IPS-20b (cell line): ENCODE measurements around the gene KIRREL3.

ENCODE experiments used
- H3K27ac ChIP-seq: one replicate; pipeline ENCODE4 v1.5.1; 2013; ENCODE audit warnings: low read length
- H3K27me3 ChIP-seq: 2 replicates; pipeline ENCODE4 v1.6.1; 2013; ENCODE audit warnings: mild to moderate bottlenecking, low read length, inconsistent platforms; ENCODE audit not compliant: insufficient read depth
- H3K36me3 ChIP-seq: 2 replicates; pipeline ENCODE4 v1.6.1; 2013; ENCODE audit warnings: low read depth, mild to moderate bottlenecking, inconsistent platforms, low read length, moderate library complexity; ENCODE audit not compliant: insufficient read depth
- H3K4me1 ChIP-seq: 2 replicates; pipeline ENCODE4 v1.6.1; 2013; ENCODE audit warnings: mild to moderate bottlenecking, control low read depth, inconsistent platforms, low read length, moderate library complexity; ENCODE audit not compliant: insufficient read depth
- H3K4me3 ChIP-seq: 2 replicates; pipeline ENCODE4 v1.5.1; 2013; ENCODE audit warnings: mild to moderate bottlenecking, low read length, inconsistent platforms
- H3K9ac ChIP-seq: 2 replicates; pipeline ENCODE4 v1.6.1; 2013; ENCODE audit warnings: low read depth, mild to moderate bottlenecking, inconsistent platforms, low read length, moderate library complexity
- H3K9me3 ChIP-seq: 2 replicates; pipeline ENCODE4 v1.6.1; 2013; ENCODE audit warnings: mild to moderate bottlenecking, low read depth, low read length, inconsistent platforms; ENCODE audit not compliant: insufficient read depth

Gene KIRREL3

GRCh38 chr11:126653040-126653439 lies 347.5 kb downstream of the KIRREL3 start:
- Histone ChIP-seq H3K36me3 (no peaks in the 10 kb centered on the region), H3K4me1 (peaks cover 11% of the 10 kb centered on the region; the same call in 1 of the 2 replicates), H3K9ac (no peak overlapping the region)

GRCh38 chr11:126647735-126648134 lies 352.8 kb downstream of the KIRREL3 start:
- Histone ChIP-seq H3K36me3 (no peaks in the 10 kb centered on the region), H3K4me1 (peaks cover 4% of the 10 kb centered on the region; the same call in 1 of the 2 replicates), H3K9me3 (no peaks in the 10 kb centered on the region), H3K27ac (no peak overlapping the region), H3K9ac (no peak overlapping the region), H3K4me3 (no peak overlapping the region), H3K27me3 (no peaks in the 10 kb centered on the region)

More at GRCh38 chr11:126653040-126653439, 347.5 kb downstream of the KIRREL3 start:
- no peaks in the 10 kb centered on the region for H3K9me3 ChIP-seq
- no peaks in the 10 kb centered on the region; the same call in 1 of the 2 replicates for H3K27me3 ChIP-seq
- no peak overlapping the region for H3K4me3 ChIP-seq
- H3K27ac ChIP-seq: no peak overlapping the region

- H3K9me3 ChIP-seq: no peaks in the 10 kb centered on the region
- H3K36me3 ChIP-seq: no peaks in the 10 kb centered on the region
- H3K27ac ChIP-seq: no peak overlapping the region
- no peaks in the 10 kb centered on the region for H3K27me3 ChIP-seq
- H3K4me1 ChIP-seq: peaks cover 4% of the 10 kb centered on the region; the same call in 1 of the 2 replicates
- H3K4me3 ChIP-seq: no peak overlapping the region
- H3K9ac ChIP-seq: no peak overlapping the region
Measured at GRCh38 chr11:126646701-126647557, 353.6 kb downstream of the KIRREL3 start.

GRCh38 chr11:126645186-126645585 lies 355.4 kb downstream of the KIRREL3 start:
- no peaks in the 10 kb centered on the region for H3K9me3 ChIP-seq
- no peak overlapping the region for H3K27ac ChIP-seq
- no peak overlapping the region for H3K9ac ChIP-seq
- peaks cover 4% of the 10 kb centered on the region; the same call in 1 of the 2 replicates for H3K4me1 ChIP-seq
- H3K27me3 ChIP-seq: no peaks in the 10 kb centered on the region
- H3K4me3 ChIP-seq: no peak overlapping the region
- H3K36me3 ChIP-seq: no peaks in the 10 kb centered on the region

GRCh38 chr11:126640186-126640585 lies 360.4 kb downstream of the KIRREL3 start:
- Histone ChIP-seq H3K4me1 (peaks cover 15% of the 10 kb centered on the region), H3K27me3 (no peaks in the 10 kb centered on the region), H3K36me3 (no peaks in the 10 kb centered on the region), H3K9me3 (no peaks in the 10 kb centered on the region), H3K27ac (no peak overlapping the region), H3K9ac (no peak overlapping the region), H3K4me3 (no peak overlapping the region)

GRCh38 chr11:126639692-126640091 lies 360.9 kb downstream of the KIRREL3 start:
- no peak overlapping the region for H3K9ac ChIP-seq
- no peaks in the 10 kb centered on the region for H3K9me3 ChIP-seq
- H3K4me1 ChIP-seq: peaks cover 14% of the 10 kb centered on the region
- H3K4me3 ChIP-seq: no peak overlapping the region
- no peaks in the 10 kb centered on the region for H3K36me3 ChIP-seq
- no peak overlapping the region for H3K27ac ChIP-seq
- no peaks in the 10 kb centered on the region for H3K27me3 ChIP-seq

- Histone ChIP-seq H3K4me1 (peaks cover 14% of the 10 kb centered on the region), H3K9me3 (no peaks in the 10 kb centered on the region), H3K27me3 (0 out of 2 replicates have a peak, but pooled peaks cover 5% of the 10 kb centered on the region), H3K4me3 (no peak overlapping the region), H3K36me3 (no peaks in the 10 kb centered on the region), H3K9ac (no peak overlapping the region), H3K27ac (no peak overlapping the region)
Measured at GRCh38 chr11:126638648-126639047, 361.9 kb downstream of the KIRREL3 start.

- no peak overlapping the region for H3K9ac ChIP-seq
- no peaks in the 10 kb centered on the region for H3K9me3 ChIP-seq
- no peak overlapping the region for H3K4me3 ChIP-seq
- H3K27ac ChIP-seq: no peak overlapping the region
- H3K36me3 ChIP-seq: no peaks in the 10 kb centered on the region
- H3K27me3 ChIP-seq: 0 out of 2 replicates have a peak, but pooled peaks cover 7% of the 10 kb centered on the region
- peaks cover 14% of the 10 kb centered on the region for H3K4me1 ChIP-seq
Measured at GRCh38 chr11:126637795-126638175, 362.8 kb downstream of the KIRREL3 start.

- Histone ChIP-seq H3K9me3 (no peaks in the 10 kb centered on the region), H3K27ac (no peak overlapping the region)
Measured at GRCh38 chr11:126636911-126637794, 363.4 kb downstream of the KIRREL3 start.

GRCh38 chr11:126635511-126635910 lies 365.1 kb downstream of the KIRREL3 start:
- no peak overlapping the region for H3K9ac ChIP-seq
- 0 out of 2 replicates have a peak, but pooled peaks cover 7% of the 10 kb centered on the region for H3K27me3 ChIP-seq
- H3K36me3 ChIP-seq: no peaks in the 10 kb centered on the region
- no peaks in the 10 kb centered on the region for H3K9me3 ChIP-seq
- H3K4me3 ChIP-seq: no peak overlapping the region
- peaks cover 22% of the 10 kb centered on the region for H3K4me1 ChIP-seq
- no peak overlapping the region for H3K27ac ChIP-seq

More at GRCh38 chr11:126636911-126637794, 363.4 kb downstream of the KIRREL3 start:
- Histone ChIP-seq H3K27me3 (0 out of 2 replicates have a peak, but pooled peaks cover 7% of the 10 kb centered on the region), H3K9ac (no peak overlapping the region), H3K36me3 (no peaks in the 10 kb centered on the region), H3K4me3 (no peak overlapping the region), H3K4me1 (peaks cover 14% of the 10 kb centered on the region)

- Histone ChIP-seq H3K27me3 (0 out of 2 replicates have a peak, but pooled peaks cover 7% of the 10 kb centered on the region), H3K36me3 (no peaks in the 10 kb centered on the region)
Measured at GRCh38 chr11:126634963-126635362, 365.6 kb downstream of the KIRREL3 start.

More at GRCh38 chr11:126634963-126635362, 365.6 kb downstream of the KIRREL3 start:
- Histone ChIP-seq H3K4me1 (peaks cover 22% of the 10 kb centered on the region), H3K4me3 (no peak overlapping the region), H3K27ac (no peak overlapping the region), H3K9ac (no peak overlapping the region), H3K9me3 (no peaks in the 10 kb centered on the region)
